OCI-LY3 (cell line): Measurements from ENCODE around the gene ZNF326.

ENCODE experiments used
- H2AFZ ChIP-seq: fragments of 200-600, 300-600 bp; shearing (Covaris generic); 2 replicates; pipeline ENCODE4 v1.6.0; 2014; ENCODE audit warnings: antibody characterized with exemption, low read depth, low read length
- H3K27ac ChIP-seq: fragments of 200-600, 300-600 bp; sonication (generic); 2 replicates; pipeline ENCODE4 v1.5.1; 2014; ENCODE audit warnings: mild to moderate bottlenecking, low read length, moderate library complexity, mixed read lengths
- H3K27me3 ChIP-seq: fragments of 200-600, 300-600 bp; sonication (generic); 2 replicates; pipeline ENCODE4 v1.6.1; 2014; ENCODE audit warnings: low read depth, low read length, mixed read lengths
- H3K36me3 ChIP-seq: fragments of 200-600, 300-600 bp; sonication (generic); replicated peaks from 2 replicates; pipeline ENCODE3; 2014; ENCODE audit warnings: low read depth, low read length, mixed read lengths
- H3K4me1 ChIP-seq: fragments of 300-600, 200-600 bp; sonication (generic); 2 replicates; pipeline ENCODE4 v1.6.1; 2014; ENCODE audit warnings: low read length, mixed read lengths
- H3K4me2 ChIP-seq: fragments of 200-600, 300-600 bp; sonication (generic); 2 replicates; pipeline ENCODE4 v1.6.1; 2014; ENCODE audit warnings: low read length, mixed read lengths
- H3K4me3 ChIP-seq: fragments of 300-600, 200-600 bp; sonication (generic); 2 replicates; pipeline ENCODE4 v1.5.1; 2014; ENCODE audit warnings: antibody characterized with exemption, mild to moderate bottlenecking, low read length, moderate library complexity
- H3K79me2 ChIP-seq: fragments of 300-600, 200-600 bp; shearing (Covaris generic); 2 replicates; pipeline ENCODE4 v1.6.1; 2014; ENCODE audit warnings: mild to moderate bottlenecking, low read length, mixed read lengths
- H3K9ac ChIP-seq: fragments of 300-600, 200-600 bp; shearing (Covaris generic); 2 replicates; pipeline ENCODE4 v1.6.0; 2014; ENCODE audit warnings: mild to moderate bottlenecking, low read length, moderate library complexity
- H3K9me3 ChIP-seq: fragments of 200-600, 300-600 bp; shearing (Covaris generic); 2 replicates; pipeline ENCODE4 v1.6.1; 2014; ENCODE audit warnings: low read length, mixed read lengths; ENCODE audit not compliant: insufficient read depth
- H4K20me1 ChIP-seq: fragments of 200-600, 300-600 bp; sonication (generic); 2 replicates; pipeline ENCODE4 v1.6.1; 2016; ENCODE audit warnings: low read length, mixed read lengths; ENCODE audit not compliant: insufficient read depth
- CTCF ChIP-seq: fragments of 200-600, 300-600 bp; sonication (generic); IDR thresholded peaks from 2 replicates; pipeline ENCODE4 v1.5.1; 2014; ENCODE audit warnings: antibody characterized with exemption, low read length, low read depth
- EZH2phosphoT487 ChIP-seq: fragments of 200-600 bp; shearing (Covaris generic); IDR thresholded peaks from 2 replicates; pipeline ENCODE4 v1.6.1; 2018; ENCODE audit warnings: antibody characterized with exemption, mixed run types, low read depth

The ZNF326 gene

GRCh38 chr1:89953131-89953626, 41.7 kb upstream of the ZNF326 start:
- H3K79me2 ChIP-seq: no peaks in the 10 kb centered on the region
- no peaks in the 10 kb centered on the region for H3K9me3 ChIP-seq
- H2AFZ ChIP-seq: peak overlapping the region; percentile 30; the same call in 1 of the 2 replicates
- H3K9ac ChIP-seq: no peak overlapping the region
- peak overlapping the region; percentile 23; the same call in 1 of the 2 replicates for H3K4me3 ChIP-seq
- no peaks in the 10 kb centered on the region for H3K27me3 ChIP-seq
- peaks cover 29% of the 10 kb centered on the region for H3K4me1 ChIP-seq
- no peaks in the 10 kb centered on the region for H3K36me3 ChIP-seq
- H3K4me2 ChIP-seq: peak overlapping the region; percentile 27
- TF ChIP-seq CTCF (peak; percentile 58), EZH2phosphoT487 (no peak)
- no peaks in the 10 kb centered on the region for H4K20me1 ChIP-seq
- H3K27ac ChIP-seq: peak overlapping the region; percentile 49

GRCh38 chr1:89953929-89954328, 41.0 kb upstream of the ZNF326 start:
- Histone ChIP-seq H3K27me3 (no peaks in the 10 kb centered on the region), H3K9ac (no peak overlapping the region), H4K20me1 (no peaks in the 10 kb centered on the region), H3K27ac (no peak overlapping the region), H2AFZ (no peak overlapping the region), H3K79me2 (no peaks in the 10 kb centered on the region), H3K36me3 (no peaks in the 10 kb centered on the region), H3K9me3 (no peaks in the 10 kb centered on the region), H3K4me3 (no peak overlapping the region), H3K4me2 (no peak overlapping the region), H3K4me1 (peaks cover 27% of the 10 kb centered on the region)
- TF ChIP-seq EZH2phosphoT487 (no peak), CTCF (no peak)

- Histone ChIP-seq H3K27me3 (no peaks in the 10 kb centered on the region), H3K79me2 (no peaks in the 10 kb centered on the region), H2AFZ (no peak overlapping the region), H3K4me1 (peaks cover 27% of the 10 kb centered on the region), H3K4me3 (no peak overlapping the region), H3K9ac (no peak overlapping the region), H3K4me2 (no peak overlapping the region), H3K36me3 (no peaks in the 10 kb centered on the region), H3K27ac (no peak overlapping the region), H3K9me3 (no peaks in the 10 kb centered on the region), H4K20me1 (no peaks in the 10 kb centered on the region)
- no peak for TF ChIP-seq EZH2phosphoT487
- no peak for TF ChIP-seq CTCF
Observed at GRCh38 chr1:89954401-89954800, 40.5 kb upstream of the ZNF326 start.

GRCh38 chr1:89955311-89956205, 39.4 kb upstream of the ZNF326 start:
- H3K4me2 ChIP-seq: no peak overlapping the region
- H3K4me3 ChIP-seq: no peak overlapping the region
- no peak overlapping the region for H3K27ac ChIP-seq
- no peak overlapping the region for H3K9ac ChIP-seq
- H3K4me1 ChIP-seq: peaks cover 20% of the 10 kb centered on the region
- H3K36me3 ChIP-seq: no peaks in the 10 kb centered on the region
- no peaks in the 10 kb centered on the region for H3K79me2 ChIP-seq
- no peaks in the 10 kb centered on the region for H4K20me1 ChIP-seq
- no peaks in the 10 kb centered on the region for H3K9me3 ChIP-seq
- no peaks in the 10 kb centered on the region for H3K27me3 ChIP-seq
- TF ChIP-seq CTCF (no peak), EZH2phosphoT487 (no peak)
- no peak overlapping the region for H2AFZ ChIP-seq
